ENCODE data around the gene UBLCP1. TPM values are rescaled to one million over a fixed set of nuclear protein-coding genes. Genes with fewer than 3 reads are reported as not detected.

The UBLCP1 gene
- total and polyA plus RNA-seq, 2 donors (not counting 3 experiments of a cell fraction or from before 2014, with no cell fraction given), result 5.9 to 20.3 TPM

- H3K4me1 ChIP-seq (ENCODE audit: control insufficient read depth, extremely low read depth, insufficient read depth, low read length), result no peaks in the 10 kb centered on the region
- no TSS peak for BruUV-seq (replicated peaks)
- no peaks in the 10 kb centered on the region for H4K20me1 ChIP-seq (replicated peaks; ENCODE audit: control insufficient read depth, extremely low read depth, insufficient read depth, low read length)
- no peaks in the 10 kb centered on the region for H3K79me2 ChIP-seq (ENCODE audit: control insufficient read depth, insufficient read depth, low read length)
- dilution Hi-C loops (cut with MboI; ENCODE audit: extremely low pct_ligation_motif_present, low sequenced_read_pairs), result no loop called here
- H3K9me3 ChIP-seq (replicated peaks; ENCODE audit: control insufficient read depth, insufficient read depth, low read length), result no peaks in the 10 kb centered on the region
- ChIA-PET CTCF (interaction anchor here (0.8 to 2.1 kb wide), 3 partner anchors 22 to 153 kb away, joined by 3 to 14 read pairs (median 6); no protein-coding TSS in a partner anchor), POLR2A (no interaction called here)
- intact Hi-C loops (cut with micrococcal nuclease), result no loop called here
- H3K27me3 ChIP-seq (ENCODE audit: control insufficient read depth in 2 of 2, insufficient read depth in 2 of 2, low read length in 2 of 2), result peaks cover 10 to 39% of the 10 kb centered on the region in 2 experiments
- FAIRE-seq (no peak), DNase-seq (ENCODE audit: low read depth, low spot score) (no peak)
- no peak overlapping the region for H3K9ac ChIP-seq (replicated peaks; ENCODE audit: extremely low read depth, insufficient read depth, low read length)
- TF ChIP-seq POLR2A (IDR thresholded peaks at IDR 0.05; ENCODE audit: low read depth, low read length), result no peak
- no peak for TF ChIP-seq GATA2 (IDR thresholded peaks at IDR 0.05; ENCODE audit: insufficient read depth, insufficient read length, low read depth, low read length)
- TF ChIP-seq, protein P1, sequence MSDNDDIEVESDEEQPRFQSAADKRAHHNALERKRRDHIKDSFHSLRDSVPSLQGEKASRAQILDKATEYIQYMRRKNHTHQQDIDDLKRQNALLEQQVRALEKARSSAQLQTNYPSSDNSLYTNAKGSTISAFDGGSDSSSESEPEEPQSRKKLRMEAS (IDR thresholded peaks at IDR 0.05; ENCODE audit: insufficient read depth, insufficient read length), result no peak
- no peak for TF ChIP-seq EZH2 (IDR thresholded peaks at IDR 0.05; ENCODE audit: borderline replicate concordance, low read depth, low read length, severe bottlenecking)
- no peak overlapping the region for H3K27ac ChIP-seq (ENCODE audit: insufficient read depth, low read depth, low read length)
- H3K4me3 ChIP-seq (replicated peaks in 1 of 3; ENCODE audit: insufficient read depth in 1 of 3, low read depth in 1 of 3, low read length in 3 of 3), result no peak overlapping the region
- H2AFZ ChIP-seq (ENCODE audit: low read depth, low read length), result no peak overlapping the region
- no peak overlapping the region for H3K4me2 ChIP-seq (ENCODE audit: insufficient read depth, low read length)
- H3K36me3 ChIP-seq (ENCODE audit: control insufficient read depth in 2 of 2, extremely low read depth in 1 of 2, insufficient read depth in 2 of 2, low read length in 2 of 2), result no peaks in the 10 kb centered on the region
- H3K9me1 ChIP-seq (replicated peaks; ENCODE audit: control insufficient read depth, extremely low read depth, insufficient read depth, low read length), result no peaks in the 10 kb centered on the region
Measured at GRCh38 chr5:159309689-159310433, 46.8 kb downstream of the UBLCP1 start.

DNA sequence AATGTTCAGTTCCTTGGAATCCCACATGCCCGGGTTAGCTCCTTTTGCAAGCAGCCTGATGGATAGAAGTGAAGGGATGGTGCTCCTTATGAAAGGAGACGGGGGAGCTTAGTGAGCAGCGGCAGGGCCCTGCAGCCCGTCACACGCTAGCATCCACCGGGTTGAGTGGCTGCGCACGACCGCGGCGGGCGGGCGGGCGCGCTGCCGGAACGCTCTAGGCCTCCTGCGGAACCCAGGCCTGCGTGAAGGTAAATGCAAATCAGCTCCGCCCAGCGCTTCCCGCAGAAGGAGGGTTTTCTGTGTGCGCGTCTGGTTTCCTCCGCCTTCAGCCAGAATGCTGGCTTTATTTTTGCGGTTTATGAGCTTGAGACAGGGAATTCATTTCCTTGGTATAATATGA lies 47.4 kb downstream of the UBLCP1 start:
- intact Hi-C loops (cut with micrococcal nuclease) (no loop called here), dilution Hi-C loops (cut with MboI; ENCODE audit: extremely low pct_ligation_motif_present, low sequenced_read_pairs) (no loop called here)
- ChIA-PET CTCF (interaction anchor here (1.2 to 2.1 kb wide), 2 partner anchors 22 to 154 kb away, joined by 6 to 14 read pairs; no protein-coding TSS in a partner anchor), POLR2A (no interaction called here)
- Histone ChIP-seq H3K27me3 (ENCODE audit: control insufficient read depth in 2 of 2, insufficient read depth in 2 of 2, low read length in 2 of 2) (peaks cover 10 to 39% of the 10 kb centered on the region in 2 experiments), H3K9me3 (replicated peaks; ENCODE audit: control insufficient read depth, insufficient read depth, low read length) (no peaks in the 10 kb centered on the region), H3K4me3 (replicated peaks in 1 of 3; ENCODE audit: insufficient read depth in 1 of 3, low read depth in 1 of 3, low read length in 3 of 3) (no peak overlapping the region), H2AFZ (ENCODE audit: low read depth, low read length) (no peak overlapping the region), H3K36me3 (ENCODE audit: control insufficient read depth in 2 of 2, extremely low read depth in 1 of 2, insufficient read depth in 2 of 2, low read length in 2 of 2) (no peaks in the 10 kb centered on the region), H3K27ac (ENCODE audit: insufficient read depth, low read depth, low read length) (no peak overlapping the region), H3K4me1 (ENCODE audit: control insufficient read depth, extremely low read depth, insufficient read depth, low read length) (no peaks in the 10 kb centered on the region), H3K79me2 (ENCODE audit: control insufficient read depth, insufficient read depth, low read length) (no peaks in the 10 kb centered on the region), H4K20me1 (replicated peaks; ENCODE audit: control insufficient read depth, extremely low read depth, insufficient read depth, low read length) (no peaks in the 10 kb centered on the region), H3K9me1 (replicated peaks; ENCODE audit: control insufficient read depth, extremely low read depth, insufficient read depth, low read length) (no peaks in the 10 kb centered on the region), H3K9ac (replicated peaks; ENCODE audit: extremely low read depth, insufficient read depth, low read length) (no peak overlapping the region), H3K4me2 (ENCODE audit: insufficient read depth, low read length) (no peak overlapping the region)
- no peak for DNase-seq (ENCODE audit: low read depth, low spot score)
- no TSS peak for BruUV-seq (replicated peaks)
- FAIRE-seq, result no peak
- TF ChIP-seq GATA2 (IDR thresholded peaks at IDR 0.05; ENCODE audit: insufficient read depth, insufficient read length, low read depth, low read length) (no peak), EZH2 (IDR thresholded peaks at IDR 0.05; ENCODE audit: borderline replicate concordance, low read depth, low read length, severe bottlenecking) (peak; percentile 44), JUN (IDR thresholded peaks at IDR 0.05; ENCODE audit: borderline replicate concordance, insufficient read depth, insufficient read length, low read depth) (no peak)
- TF ChIP-seq, protein P2, sequence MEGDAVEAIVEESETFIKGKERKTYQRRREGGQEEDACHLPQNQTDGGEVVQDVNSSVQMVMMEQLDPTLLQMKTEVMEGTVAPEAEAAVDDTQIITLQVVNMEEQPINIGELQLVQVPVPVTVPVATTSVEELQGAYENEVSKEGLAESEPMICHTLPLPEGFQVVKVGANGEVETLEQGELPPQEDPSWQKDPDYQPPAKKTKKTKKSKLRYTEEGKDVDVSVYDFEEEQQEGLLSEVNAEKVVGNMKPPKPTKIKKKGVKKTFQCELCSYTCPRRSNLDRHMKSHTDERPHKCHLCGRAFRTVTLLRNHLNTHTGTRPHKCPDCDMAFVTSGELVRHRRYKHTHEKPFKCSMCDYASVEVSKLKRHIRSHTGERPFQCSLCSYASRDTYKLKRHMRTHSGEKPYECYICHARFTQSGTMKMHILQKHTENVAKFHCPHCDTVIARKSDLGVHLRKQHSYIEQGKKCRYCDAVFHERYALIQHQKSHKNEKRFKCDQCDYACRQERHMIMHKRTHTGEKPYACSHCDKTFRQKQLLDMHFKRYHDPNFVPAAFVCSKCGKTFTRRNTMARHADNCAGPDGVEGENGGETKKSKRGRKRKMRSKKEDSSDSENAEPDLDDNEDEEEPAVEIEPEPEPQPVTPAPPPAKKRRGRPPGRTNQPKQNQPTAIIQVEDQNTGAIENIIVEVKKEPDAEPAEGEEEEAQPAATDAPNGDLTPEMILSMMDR (IDR thresholded peaks at IDR 0.05; ENCODE audit: extremely low read depth in 1 of 2, insufficient read depth in 1 of 2, low read depth in 1 of 2, low read length in 2 of 2), result no peak

Measured in endothelial cell of umbilical vein (primary cell).